HL-60 (cell line): Measurements from ENCODE around the gene DNAAF5.

Experiments
- GABPA ChIP-seq: IDR thresholded peaks from 2 replicates; pipeline ENCODE4 v1.6.1; 2012; ENCODE audit warnings: low read depth
- POLR2AphosphoS5 ChIP-seq: IDR thresholded peaks from 2 replicates; pipeline ENCODE4 v1.6.1; 2012; ENCODE audit warnings: low read depth
- SPI1 ChIP-seq: IDR thresholded peaks from 2 replicates; pipeline ENCODE4 v1.6.1; 2012; ENCODE audit warnings: low read depth, mild to moderate bottlenecking, borderline replicate concordance
- TF ChIP-seq, protein P1 (sequence below): IDR thresholded peaks from one replicate; pipeline ENCODE4 v1.5.1; 2011; ENCODE audit warnings: low read length, control low read depth, inconsistent platforms; ENCODE audit not compliant: insufficient read depth
- TF ChIP-seq, protein P2 (sequence below): IDR thresholded peaks from 2 replicates; pipeline ENCODE4 v1.6.1; 2012; ENCODE audit warnings: low read depth; ENCODE audit not compliant: insufficient replicate concordance

DNA sequence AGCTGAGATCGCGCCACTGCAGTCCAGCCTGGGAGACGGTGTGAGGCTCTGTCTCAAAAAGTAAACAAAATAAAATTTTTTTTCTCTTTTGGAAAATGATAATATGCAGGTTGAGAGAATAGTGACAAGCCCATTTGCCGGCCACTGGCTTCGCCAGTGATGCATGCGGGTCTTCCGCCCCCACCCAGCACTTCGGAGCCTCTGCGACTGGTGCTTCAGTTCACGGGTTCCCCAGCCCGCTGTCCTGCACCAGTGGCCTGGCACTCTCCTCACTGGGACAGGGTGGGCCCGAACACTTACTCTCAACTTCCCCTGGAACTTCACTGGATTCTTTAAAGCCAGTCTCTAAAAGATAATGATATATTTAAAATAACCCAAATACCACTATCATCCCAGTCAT lies 108.5 kb downstream of the DNAAF5 start:
- TF ChIP-seq, protein P1, sequence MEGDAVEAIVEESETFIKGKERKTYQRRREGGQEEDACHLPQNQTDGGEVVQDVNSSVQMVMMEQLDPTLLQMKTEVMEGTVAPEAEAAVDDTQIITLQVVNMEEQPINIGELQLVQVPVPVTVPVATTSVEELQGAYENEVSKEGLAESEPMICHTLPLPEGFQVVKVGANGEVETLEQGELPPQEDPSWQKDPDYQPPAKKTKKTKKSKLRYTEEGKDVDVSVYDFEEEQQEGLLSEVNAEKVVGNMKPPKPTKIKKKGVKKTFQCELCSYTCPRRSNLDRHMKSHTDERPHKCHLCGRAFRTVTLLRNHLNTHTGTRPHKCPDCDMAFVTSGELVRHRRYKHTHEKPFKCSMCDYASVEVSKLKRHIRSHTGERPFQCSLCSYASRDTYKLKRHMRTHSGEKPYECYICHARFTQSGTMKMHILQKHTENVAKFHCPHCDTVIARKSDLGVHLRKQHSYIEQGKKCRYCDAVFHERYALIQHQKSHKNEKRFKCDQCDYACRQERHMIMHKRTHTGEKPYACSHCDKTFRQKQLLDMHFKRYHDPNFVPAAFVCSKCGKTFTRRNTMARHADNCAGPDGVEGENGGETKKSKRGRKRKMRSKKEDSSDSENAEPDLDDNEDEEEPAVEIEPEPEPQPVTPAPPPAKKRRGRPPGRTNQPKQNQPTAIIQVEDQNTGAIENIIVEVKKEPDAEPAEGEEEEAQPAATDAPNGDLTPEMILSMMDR, result no peak
- TF ChIP-seq, protein P2, sequence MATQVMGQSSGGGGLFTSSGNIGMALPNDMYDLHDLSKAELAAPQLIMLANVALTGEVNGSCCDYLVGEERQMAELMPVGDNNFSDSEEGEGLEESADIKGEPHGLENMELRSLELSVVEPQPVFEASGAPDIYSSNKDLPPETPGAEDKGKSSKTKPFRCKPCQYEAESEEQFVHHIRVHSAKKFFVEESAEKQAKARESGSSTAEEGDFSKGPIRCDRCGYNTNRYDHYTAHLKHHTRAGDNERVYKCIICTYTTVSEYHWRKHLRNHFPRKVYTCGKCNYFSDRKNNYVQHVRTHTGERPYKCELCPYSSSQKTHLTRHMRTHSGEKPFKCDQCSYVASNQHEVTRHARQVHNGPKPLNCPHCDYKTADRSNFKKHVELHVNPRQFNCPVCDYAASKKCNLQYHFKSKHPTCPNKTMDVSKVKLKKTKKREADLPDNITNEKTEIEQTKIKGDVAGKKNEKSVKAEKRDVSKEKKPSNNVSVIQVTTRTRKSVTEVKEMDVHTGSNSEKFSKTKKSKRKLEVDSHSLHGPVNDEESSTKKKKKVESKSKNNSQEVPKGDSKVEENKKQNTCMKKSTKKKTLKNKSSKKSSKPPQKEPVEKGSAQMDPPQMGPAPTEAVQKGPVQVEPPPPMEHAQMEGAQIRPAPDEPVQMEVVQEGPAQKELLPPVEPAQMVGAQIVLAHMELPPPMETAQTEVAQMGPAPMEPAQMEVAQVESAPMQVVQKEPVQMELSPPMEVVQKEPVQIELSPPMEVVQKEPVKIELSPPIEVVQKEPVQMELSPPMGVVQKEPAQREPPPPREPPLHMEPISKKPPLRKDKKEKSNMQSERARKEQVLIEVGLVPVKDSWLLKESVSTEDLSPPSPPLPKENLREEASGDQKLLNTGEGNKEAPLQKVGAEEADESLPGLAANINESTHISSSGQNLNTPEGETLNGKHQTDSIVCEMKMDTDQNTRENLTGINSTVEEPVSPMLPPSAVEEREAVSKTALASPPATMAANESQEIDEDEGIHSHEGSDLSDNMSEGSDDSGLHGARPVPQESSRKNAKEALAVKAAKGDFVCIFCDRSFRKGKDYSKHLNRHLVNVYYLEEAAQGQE, result no peak
- TF ChIP-seq POLR2AphosphoS5, result no peak
- TF ChIP-seq SPI1, result no peak
- no peak for TF ChIP-seq GABPA
